ENCODE results near the gene RFFL.
A peak's percentile ranks its signal among the peaks of the same experiment; 100 is the strongest.

Gene RFFL

GRCh38 chr17:35023538-35023937, 40.0 kb downstream of the RFFL start:
- no peak for TF ChIP-seq HIC1 (tag by site-specific recombination; IDR thresholded peaks at IDR 0.05)
- TF ChIP-seq ZNF157 (tag by site-specific recombination; IDR thresholded peaks at IDR 0.05): no peak
- TF ChIP-seq ELK4 (IDR thresholded peaks at IDR 0.05; ENCODE audit: borderline replicate concordance, low read depth, low read length): no peak
- TF ChIP-seq ZNF488 (tag by site-specific recombination; IDR thresholded peaks at IDR 0.05): no peak
- no peak for TF ChIP-seq HOXD13 (CRISPR knock-in tag; IDR thresholded peaks at IDR 0.05; ENCODE audit: borderline replicate concordance)
- Histone ChIP-seq H3K36me3 (ENCODE audit: control insufficient read depth in 2 of 2, insufficient read depth in 1 of 2, low read length in 2 of 2) (peaks cover 0 to 37% of the 10 kb centered on the region in 2 experiments; a peak in 1 of 3 replicates), H3K9me3 (ENCODE audit: control insufficient read depth, insufficient read depth, low read depth, low read length) (no peaks in the 10 kb centered on the region), H3K4me3 (ENCODE audit: low read depth, low read length) (no peak overlapping the region), H3K27ac (ENCODE audit: extremely low read depth, low read depth, low read length) (no peak overlapping the region), H3K4me1 (ENCODE audit: control insufficient read depth, insufficient read depth, low read length) (no peaks in the 10 kb centered on the region)
- POLR2A ChIA-PET: interaction anchor here (0.7 kb wide), 1 partner anchor 40 kb away, joined by 4 read pairs; the partner anchor contains the start of gene RFFL
- CTCF ChIA-PET: interaction anchor here (0.6 to 2.3 kb wide), 3 partner anchors 11 to 429 kb away, joined by 3 to 7 read pairs (median 4); no protein-coding TSS in a partner anchor

- Histone ChIP-seq H3K9me3 (ENCODE audit: control insufficient read depth, insufficient read depth, low read depth, low read length) (no peaks in the 10 kb centered on the region), H3K4me3 (ENCODE audit: low read depth, low read length) (no peak overlapping the region), H3K4me1 (ENCODE audit: control insufficient read depth, insufficient read depth, low read length) (no peaks in the 10 kb centered on the region), H3K36me3 (ENCODE audit: control insufficient read depth in 2 of 2, insufficient read depth in 1 of 2, low read length in 2 of 2) (peaks cover 0 to 39% of the 10 kb centered on the region in 2 experiments; a peak in 1 of 3 replicates), H3K27ac (ENCODE audit: extremely low read depth, low read depth, low read length) (no peak overlapping the region)
- no peak for TF ChIP-seq ZNF19 (tag by site-specific recombination; IDR thresholded peaks at IDR 0.05; ENCODE audit: low read depth)
- TF ChIP-seq ZIC2 (tag by site-specific recombination; IDR thresholded peaks at IDR 0.05): peak; percentile 93
- ChIA-PET POLR2A (interaction anchor here (0.7 kb wide), 2 partner anchors 13 to 41 kb away, joined by 3 to 4 read pairs; partner anchors contain the start of gene RFFL), CTCF (interaction anchor here (1.1 to 2.3 kb wide), 3 partner anchors 11 to 97 kb away, joined by 3 to 7 read pairs (median 3); partner anchors contain the start of gene RAD51D)
Observed at GRCh38 chr17:35022536-35023063, 40.9 kb downstream of the RFFL start.

- Histone ChIP-seq H3K36me3 (ENCODE audit: control insufficient read depth in 2 of 2, insufficient read depth in 1 of 2, low read length in 2 of 2) (peaks cover 0 to 47% of the 10 kb centered on the region in 2 experiments; a peak in 1 of 3 replicates), H3K27ac (ENCODE audit: extremely low read depth, low read depth, low read length) (no peak overlapping the region), H3K9me3 (ENCODE audit: control insufficient read depth, insufficient read depth, low read depth, low read length) (no peaks in the 10 kb centered on the region), H3K4me1 (ENCODE audit: control insufficient read depth, insufficient read depth, low read length) (no peaks in the 10 kb centered on the region), H3K4me3 (ENCODE audit: low read depth, low read length) (no peak overlapping the region)
- ChIA-PET CTCF (interaction anchor here (0.5 to 2.3 kb wide), 5 partner anchors 10 to 98 kb away, joined by 3 to 7 read pairs (median 3); partner anchors contain the start of gene RAD51D), POLR2A (interaction anchor here (1.2 kb wide), 1 partner anchor 61 kb away, joined by 3 read pairs; the partner anchor contains the start of genes CCT6B and ZNF830)
- no peak for TF ChIP-seq ZNF704 (tag by site-specific recombination; IDR thresholded peaks at IDR 0.05)
- TF ChIP-seq PBX3 (CRISPR knock-in tag; IDR thresholded peaks at IDR 0.05): no peak
- no peak for TF ChIP-seq WT1 (tag by site-specific recombination; IDR thresholded peaks at IDR 0.05)
- TF ChIP-seq ZBTB49 (tag by site-specific recombination; IDR thresholded peaks at IDR 0.05; ENCODE audit: low read depth): no peak
- no peak for TF ChIP-seq KLF10 (tag by site-specific recombination; IDR thresholded peaks at IDR 0.05)
- no peak for TF ChIP-seq ZNF274 (IDR thresholded peaks at IDR 0.05; ENCODE audit: low read length)
- no peak for TF ChIP-seq ZNF274 (tag by site-specific recombination; IDR thresholded peaks at IDR 0.05; ENCODE audit: borderline replicate concordance)
Observed at GRCh38 chr17:35021520-35022380, 41.8 kb downstream of the RFFL start.
